Panc1 (cell line): ENCODE data around the gene NEK1. TPM values are rescaled to one million over a fixed set of nuclear protein-coding genes. Genes with fewer than 3 reads are reported as not detected.

Source experiments
- ATAC-seq: fragments of 200-7000 bp; cut with Tn5 transposase; 2 replicates; pipeline ENCODE4 v1.9.1; 2020; ENCODE audit warnings: mild to moderate bottlenecking, moderate library complexity
- BruUV-seq: library from RNA; stranded (reverse); fragments of 400-500 nt; replicated peaks from 2 replicates; lab custom pipeline; 2021; lab: Mats Ljungman, UMichigan
- CTCF ChIA-PET: fragments of 300-600 bp; sonication (Branson Sonifier 250); formaldehyde crosslinking; loops from one replicate; lab custom pipeline; 2022; ENCODE audit warnings: antibody characterized with exemption; lab: Charles Lee
- POLR2A ChIA-PET: fragments of 300-600 bp; sonication (Branson Sonifier 250); formaldehyde crosslinking; loops from one replicate; lab custom pipeline; 2022; ENCODE audit warnings: antibody characterized with exemption; lab: Charles Lee
- DNase-seq: peaks from one replicate; pipeline ENCODE4 v3.0.0-alpha.2; 2010; ENCODE audit warnings: low read depth, low spot score
- H3K27ac ChIP-seq: 2 replicates; pipeline ENCODE4 v1.5.1; 2011; ENCODE audit warnings: mild to moderate bottlenecking, low read length, inconsistent platforms
- H3K27me3 ChIP-seq: fragments of 200-500 bp; sonication (Bioruptor generic); 2 replicates; pipeline ENCODE4 v1.6.0; 2014; ENCODE audit warnings: low read length, inconsistent platforms; ENCODE audit not compliant: control insufficient read depth, insufficient read depth
- H3K36me3 ChIP-seq: fragments of 200-500 bp; sonication (Bioruptor generic); 2 replicates; pipeline ENCODE4 v1.5.1; 2014; ENCODE audit warnings: inconsistent platforms, mild to moderate bottlenecking, low read length, moderate library complexity; ENCODE audit not compliant: control insufficient read depth, insufficient read depth
- H3K4me1 ChIP-seq: 2 replicates; pipeline ENCODE4 v1.5.1; 2011; ENCODE audit warnings: inconsistent platforms, mild to moderate bottlenecking, low read length, moderate library complexity; ENCODE audit not compliant: control insufficient read depth, insufficient read depth
- H3K4me3 ChIP-seq, 2 experiments: 2 replicates each; pipeline ENCODE4 v1.5.1; 2011 to 2012; ENCODE audit warnings: low read depth in 2 of 2, low read length in 2 of 2, mild to moderate bottlenecking in 2 of 2, inconsistent platforms in 1 of 2, moderate library complexity in 1 of 2
- H3K9me3 ChIP-seq: fragments of 200-500 bp; sonication (Bioruptor generic); 2 replicates; pipeline ENCODE4 v1.5.1; 2014; ENCODE audit warnings: low read depth, mild to moderate bottlenecking, inconsistent platforms, low read length, moderate library complexity; ENCODE audit not compliant: control insufficient read depth, insufficient read depth
- POLR2AphosphoS5 ChIP-seq: IDR thresholded peaks from 2 replicates; pipeline ENCODE4 v1.6.1; 2012; ENCODE audit warnings: mild to moderate bottlenecking, low read depth, low read length, moderate library complexity
- SIN3A ChIP-seq: IDR thresholded peaks from 2 replicates; pipeline ENCODE4 v1.6.1; 2012; ENCODE audit warnings: low read depth, mild to moderate bottlenecking, low read length, moderate library complexity, borderline replicate concordance; ENCODE audit not compliant: insufficient read depth
- TCF7L2 ChIP-seq: IDR thresholded peaks from 2 replicates; pipeline ENCODE4 v1.6.1; 2011; ENCODE audit warnings: mild to moderate bottlenecking, low read depth, low read length, inconsistent platforms
- in situ Hi-C: cut with HindIII; loops from 2 replicates; pipeline ENCODE4 v1.10.0; 2016; ENCODE audit warnings: low sequenced_read_pairs, low pct_unique_long_range_greater_than_20kb
- intact Hi-C: fragments of 100-400 bp; cut with micrococcal nuclease; formaldehyde crosslinking; loops from one replicate; pipeline ENCODE4 v1.10.0; 2022; ENCODE audit not compliant: unreplicated experiment
- total RNA-seq: library from RNA; stranded (reverse); gene quantifications from one replicate; pipeline ENCODE4 v1.2.1, GENCODE V29; 2021; ENCODE audit not compliant: unreplicated experiment
- TF ChIP-seq, protein P1 (sequence below): fragments of 450-650 bp; IDR thresholded peaks from 2 replicates; pipeline ENCODE4 v1.5.1; 2017; ENCODE audit warnings: mild to moderate bottlenecking
- TF ChIP-seq, protein P2 (sequence below), 2 experiments: IDR thresholded peaks; 2 replicates each; pipeline ENCODE4 v1.6.1; 2011 to 2012; ENCODE audit warnings: low read depth in 2 of 2, control low read depth in 1 of 2, low read length in 1 of 2, mild to moderate bottlenecking in 1 of 2, moderate library complexity in 1 of 2; ENCODE audit not compliant: insufficient read depth in 1 of 2

NEK1 gene
- total RNA-seq, 1 experiment from 2014 or later: 9.2 TPM

- ATAC-seq (no peak), DNase-seq (no peak)
- ChIA-PET CTCF (no interaction called here), POLR2A (no interaction called here)
- Histone ChIP-seq H3K4me1 (no peaks in the 10 kb centered on the region), H3K27me3 (no peaks in the 10 kb centered on the region), H3K36me3 (no peaks in the 10 kb centered on the region; the same call in 1 of the 2 replicates), H3K4me3 (no peak overlapping the region), H3K9me3 (no peaks in the 10 kb centered on the region), H3K27ac (no peak overlapping the region)
- in situ Hi-C loops (no loop called here), intact Hi-C loops (no loop called here)
- BruUV-seq: no TSS peak
- no peak for TF ChIP-seq POLR2AphosphoS5
- TF ChIP-seq, protein P1, sequence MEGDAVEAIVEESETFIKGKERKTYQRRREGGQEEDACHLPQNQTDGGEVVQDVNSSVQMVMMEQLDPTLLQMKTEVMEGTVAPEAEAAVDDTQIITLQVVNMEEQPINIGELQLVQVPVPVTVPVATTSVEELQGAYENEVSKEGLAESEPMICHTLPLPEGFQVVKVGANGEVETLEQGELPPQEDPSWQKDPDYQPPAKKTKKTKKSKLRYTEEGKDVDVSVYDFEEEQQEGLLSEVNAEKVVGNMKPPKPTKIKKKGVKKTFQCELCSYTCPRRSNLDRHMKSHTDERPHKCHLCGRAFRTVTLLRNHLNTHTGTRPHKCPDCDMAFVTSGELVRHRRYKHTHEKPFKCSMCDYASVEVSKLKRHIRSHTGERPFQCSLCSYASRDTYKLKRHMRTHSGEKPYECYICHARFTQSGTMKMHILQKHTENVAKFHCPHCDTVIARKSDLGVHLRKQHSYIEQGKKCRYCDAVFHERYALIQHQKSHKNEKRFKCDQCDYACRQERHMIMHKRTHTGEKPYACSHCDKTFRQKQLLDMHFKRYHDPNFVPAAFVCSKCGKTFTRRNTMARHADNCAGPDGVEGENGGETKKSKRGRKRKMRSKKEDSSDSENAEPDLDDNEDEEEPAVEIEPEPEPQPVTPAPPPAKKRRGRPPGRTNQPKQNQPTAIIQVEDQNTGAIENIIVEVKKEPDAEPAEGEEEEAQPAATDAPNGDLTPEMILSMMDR: no peak
- TF ChIP-seq SIN3A: no peak
Measured at GRCh38 chr4:169583563-169583962, 28.8 kb downstream of the NEK1 start.

- ATAC-seq (no peak), DNase-seq (no peak)
- in situ Hi-C loops: no loop called here
- TF ChIP-seq, protein P1: no peak
- TF ChIP-seq, protein P2, sequence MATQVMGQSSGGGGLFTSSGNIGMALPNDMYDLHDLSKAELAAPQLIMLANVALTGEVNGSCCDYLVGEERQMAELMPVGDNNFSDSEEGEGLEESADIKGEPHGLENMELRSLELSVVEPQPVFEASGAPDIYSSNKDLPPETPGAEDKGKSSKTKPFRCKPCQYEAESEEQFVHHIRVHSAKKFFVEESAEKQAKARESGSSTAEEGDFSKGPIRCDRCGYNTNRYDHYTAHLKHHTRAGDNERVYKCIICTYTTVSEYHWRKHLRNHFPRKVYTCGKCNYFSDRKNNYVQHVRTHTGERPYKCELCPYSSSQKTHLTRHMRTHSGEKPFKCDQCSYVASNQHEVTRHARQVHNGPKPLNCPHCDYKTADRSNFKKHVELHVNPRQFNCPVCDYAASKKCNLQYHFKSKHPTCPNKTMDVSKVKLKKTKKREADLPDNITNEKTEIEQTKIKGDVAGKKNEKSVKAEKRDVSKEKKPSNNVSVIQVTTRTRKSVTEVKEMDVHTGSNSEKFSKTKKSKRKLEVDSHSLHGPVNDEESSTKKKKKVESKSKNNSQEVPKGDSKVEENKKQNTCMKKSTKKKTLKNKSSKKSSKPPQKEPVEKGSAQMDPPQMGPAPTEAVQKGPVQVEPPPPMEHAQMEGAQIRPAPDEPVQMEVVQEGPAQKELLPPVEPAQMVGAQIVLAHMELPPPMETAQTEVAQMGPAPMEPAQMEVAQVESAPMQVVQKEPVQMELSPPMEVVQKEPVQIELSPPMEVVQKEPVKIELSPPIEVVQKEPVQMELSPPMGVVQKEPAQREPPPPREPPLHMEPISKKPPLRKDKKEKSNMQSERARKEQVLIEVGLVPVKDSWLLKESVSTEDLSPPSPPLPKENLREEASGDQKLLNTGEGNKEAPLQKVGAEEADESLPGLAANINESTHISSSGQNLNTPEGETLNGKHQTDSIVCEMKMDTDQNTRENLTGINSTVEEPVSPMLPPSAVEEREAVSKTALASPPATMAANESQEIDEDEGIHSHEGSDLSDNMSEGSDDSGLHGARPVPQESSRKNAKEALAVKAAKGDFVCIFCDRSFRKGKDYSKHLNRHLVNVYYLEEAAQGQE (IDR thresholded peaks at IDR 0.05; ENCODE audit: insufficient read depth in 1 of 2, low read depth in 2 of 2, low read length in 1 of 2): no peak
- no peak for TF ChIP-seq TCF7L2
- no peak for TF ChIP-seq POLR2AphosphoS5
- no peak for TF ChIP-seq SIN3A
- H3K27ac ChIP-seq: no peak overlapping the region
- BruUV-seq: no TSS peak
- H3K4me3 ChIP-seq: no peak overlapping the region
- H3K9me3 ChIP-seq: no peaks in the 10 kb centered on the region
- intact Hi-C loops: no loop called here
- CTCF ChIA-PET: no interaction called here
- no peaks in the 10 kb centered on the region for H3K4me1 ChIP-seq
- H3K36me3 ChIP-seq: no peaks in the 10 kb centered on the region; the same call in 1 of the 2 replicates
- no peaks in the 10 kb centered on the region for H3K27me3 ChIP-seq
- POLR2A ChIA-PET: no interaction called here
Measured at GRCh38 chr4:169582706-169583105, 29.7 kb downstream of the NEK1 start.
